GM19240 (cell line): ENCODE measurements around the gene FNBP1.
"Not testable (repeated sequence)": the region's sequence is repeated elsewhere in the genome, so short reads cannot be mapped to it uniquely, and the experiment has no call there.

Experiments used
- DNase-seq: peaks from one replicate; pipeline ENCODE4 v3.0.0; 2011; ENCODE audit warnings: low spot score; ENCODE audit not compliant: insufficient read length

FNBP1 gene

DNA sequence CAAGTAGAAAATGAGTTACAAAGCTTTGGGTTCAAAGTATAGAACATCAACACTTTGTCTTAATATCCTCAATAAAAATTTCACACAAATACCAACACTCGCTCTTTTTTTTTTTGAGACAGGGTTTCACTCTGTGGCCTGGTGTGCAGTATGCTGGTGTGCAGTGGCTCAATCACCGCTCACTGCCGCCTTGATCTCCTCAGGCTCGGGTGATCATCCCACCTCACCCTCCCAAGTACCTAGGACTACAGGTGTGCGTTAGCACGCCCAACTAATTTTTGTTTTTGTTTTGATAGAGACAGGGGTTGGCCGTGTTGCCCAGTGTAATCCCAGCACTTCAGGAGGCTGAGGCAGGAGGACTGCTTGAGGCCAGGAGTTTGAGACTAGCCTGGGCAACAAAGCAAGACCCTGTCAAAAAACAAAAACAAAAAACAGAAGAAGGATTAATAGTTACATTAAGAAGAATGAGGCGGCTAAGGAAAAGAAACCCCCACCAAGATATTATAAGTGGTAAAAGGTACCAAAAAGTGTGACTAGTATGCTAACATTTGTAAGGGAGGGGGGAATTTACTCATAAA is 20.3 kb downstream of the FNBP1 start:
- no peak for DNase-seq

DNA sequence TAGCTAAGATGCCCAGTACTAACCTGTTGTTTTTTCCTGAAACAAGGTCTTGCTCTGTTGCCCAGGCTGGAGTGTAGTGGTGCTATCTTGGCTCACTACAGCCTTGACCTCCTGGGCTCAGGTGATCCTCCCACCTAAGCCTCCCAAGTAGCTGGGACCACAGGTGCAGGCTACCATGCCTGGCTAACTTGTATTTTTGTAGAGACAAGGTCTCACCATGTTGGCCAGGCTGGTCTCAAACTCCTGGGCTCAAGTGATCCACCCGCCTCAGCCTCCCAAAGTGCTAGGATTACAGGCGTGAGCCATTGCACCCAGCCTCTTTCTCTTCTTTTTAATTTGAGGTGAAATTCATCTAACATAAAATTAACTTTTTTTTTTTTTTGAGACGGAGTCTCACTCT is 21.1 kb downstream of the FNBP1 start:
- DNase-seq, result not testable (repeated sequence)

DNA sequence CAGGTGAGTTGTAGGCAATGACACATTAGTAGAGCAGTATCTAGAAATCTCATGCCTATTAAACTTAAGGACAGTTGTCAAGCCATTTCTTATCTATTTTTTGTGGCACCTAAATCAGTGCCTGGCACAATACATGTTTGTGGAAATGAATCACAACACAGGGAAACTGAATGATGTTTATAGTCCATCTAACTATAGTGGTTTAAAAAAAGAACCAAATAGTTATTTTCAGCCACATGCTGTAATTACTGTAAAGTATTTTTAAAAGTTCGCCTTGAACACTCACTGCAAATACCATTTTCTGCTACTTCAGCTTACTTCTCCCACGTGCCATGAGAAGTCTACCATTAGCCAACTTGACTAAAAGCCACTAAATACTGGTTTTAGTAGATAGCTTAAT is 21.9 kb downstream of the FNBP1 start:
- no peak for DNase-seq

DNA sequence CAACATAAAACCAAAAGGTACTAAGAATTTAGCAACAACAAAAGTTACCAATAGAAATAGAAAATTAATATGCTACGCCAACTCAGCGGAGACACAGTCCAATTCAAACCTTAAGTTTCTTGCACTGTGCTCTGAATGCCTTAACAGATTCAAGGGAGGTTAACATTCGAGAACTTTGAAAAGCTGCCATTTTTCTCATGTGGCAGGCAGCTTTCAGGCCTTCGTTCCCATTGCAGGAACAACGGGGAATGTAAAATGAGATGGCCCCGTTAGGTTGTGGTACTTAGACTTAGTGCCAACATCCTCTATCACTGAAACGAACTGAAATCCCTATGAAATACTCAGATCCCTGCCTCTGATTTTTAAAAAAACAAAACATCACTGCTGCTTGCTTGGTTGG is 22.4 kb downstream of the FNBP1 start:
- no peak for DNase-seq

DNA sequence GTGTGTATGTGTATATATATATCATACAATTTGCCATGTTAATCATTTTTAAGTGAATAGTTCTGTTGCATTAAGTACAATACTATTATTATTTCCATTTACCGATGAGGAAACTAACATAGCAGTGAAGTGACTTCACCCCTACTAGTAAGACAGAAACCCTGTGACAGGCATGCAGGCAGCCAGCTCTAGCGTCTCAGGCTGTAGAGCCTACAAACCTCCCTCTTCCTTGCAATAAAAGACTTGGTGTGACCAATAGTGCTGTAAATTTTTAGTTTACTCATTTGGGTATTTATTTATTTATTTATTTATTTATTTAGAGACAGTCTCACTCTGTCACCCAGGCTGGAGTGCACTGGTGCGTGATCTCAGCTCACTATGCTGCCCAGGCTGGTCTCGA is 24.7 kb downstream of the FNBP1 start:
- DNase-seq, result no peak

DNA sequence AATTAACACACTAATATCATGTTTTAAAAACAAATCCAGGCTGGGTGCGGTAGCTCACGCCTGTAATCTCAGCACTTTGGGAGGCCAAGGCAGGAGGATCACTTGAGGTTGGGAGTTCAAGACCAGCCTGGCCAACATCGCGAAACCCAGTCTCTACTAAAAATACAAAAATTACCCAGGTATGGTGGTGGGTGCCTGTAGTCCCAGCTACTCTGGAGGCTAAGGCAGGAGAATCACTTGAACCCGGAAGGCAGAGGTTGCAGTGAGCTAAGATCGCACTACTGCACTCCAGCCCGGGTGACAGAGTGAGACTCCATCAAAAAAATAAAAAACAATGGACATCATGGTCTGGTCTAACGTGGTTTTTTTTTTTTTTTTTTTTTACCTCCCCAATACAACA is 25.5 kb downstream of the FNBP1 start:
- not testable (repeated sequence) for DNase-seq

DNA sequence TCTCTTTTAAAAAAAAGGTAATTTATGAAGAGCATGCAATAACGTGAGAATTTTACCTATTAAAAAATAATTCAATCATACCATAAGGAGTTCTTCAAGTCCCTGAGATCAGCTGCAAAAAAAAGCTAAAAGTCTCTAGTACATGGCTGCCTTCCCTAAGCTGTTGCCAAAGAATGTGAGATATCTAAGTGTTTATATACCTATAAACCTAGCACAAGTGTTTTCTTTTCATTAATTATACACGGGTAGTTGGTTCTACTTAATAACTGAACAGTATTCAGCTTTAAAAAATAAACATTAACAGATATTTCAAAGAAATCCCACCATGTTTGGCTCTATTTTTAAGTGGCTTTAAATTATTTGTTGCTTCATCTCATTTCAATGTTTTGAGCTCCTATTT is 25.9 kb downstream of the FNBP1 start:
- DNase-seq, result no peak

DNA sequence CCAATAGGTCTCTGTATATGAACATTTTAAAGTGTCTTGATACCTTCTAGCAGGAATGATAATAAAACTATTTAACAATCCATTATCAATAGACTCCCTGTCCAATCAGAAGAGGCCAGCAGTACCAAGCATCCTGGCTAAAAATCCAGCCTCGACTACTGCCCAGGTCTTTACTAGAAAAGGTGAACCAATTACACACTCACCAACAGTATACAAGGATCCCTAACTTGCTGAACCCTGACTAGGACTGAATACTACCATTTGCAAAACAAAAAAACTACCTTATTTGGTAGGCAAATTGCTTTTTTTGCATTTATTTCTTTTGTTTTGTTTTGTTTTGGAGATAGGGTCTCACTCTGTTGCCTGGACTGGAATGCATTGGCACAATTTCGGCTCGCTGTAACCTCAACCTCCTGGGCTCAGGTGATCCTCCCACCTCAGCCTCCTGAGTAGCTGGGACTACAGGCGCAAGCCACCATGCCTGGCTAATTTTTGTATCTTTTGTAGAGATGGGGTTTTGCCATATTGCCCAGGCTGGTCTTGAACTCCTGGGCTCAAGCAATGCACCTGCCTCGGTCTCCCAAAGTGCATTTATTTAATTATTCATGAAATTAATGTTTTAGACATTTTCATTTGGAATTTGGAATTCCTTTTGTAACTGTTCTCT is 27.5 kb downstream of the FNBP1 start:
- no peak for DNase-seq

DNA sequence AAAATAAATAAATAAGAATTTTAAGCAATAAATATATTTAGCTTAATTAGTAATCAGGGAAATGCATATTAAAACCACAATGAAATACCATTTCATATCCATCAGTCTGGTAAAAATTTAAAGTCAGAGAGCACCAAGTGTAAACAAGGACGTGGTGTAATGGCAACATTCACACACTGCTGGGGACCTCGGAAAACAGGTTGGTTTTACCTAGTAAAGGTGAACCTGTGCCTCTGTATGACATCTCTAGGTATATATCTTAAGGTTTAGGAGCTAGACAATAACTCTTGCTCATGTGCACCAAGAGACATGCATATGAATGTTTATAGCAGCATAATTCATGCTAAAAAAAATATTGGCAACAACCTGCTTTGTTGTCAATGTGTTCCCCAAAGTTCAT is 29.7 kb downstream of the FNBP1 start:
- no peak for DNase-seq

DNA sequence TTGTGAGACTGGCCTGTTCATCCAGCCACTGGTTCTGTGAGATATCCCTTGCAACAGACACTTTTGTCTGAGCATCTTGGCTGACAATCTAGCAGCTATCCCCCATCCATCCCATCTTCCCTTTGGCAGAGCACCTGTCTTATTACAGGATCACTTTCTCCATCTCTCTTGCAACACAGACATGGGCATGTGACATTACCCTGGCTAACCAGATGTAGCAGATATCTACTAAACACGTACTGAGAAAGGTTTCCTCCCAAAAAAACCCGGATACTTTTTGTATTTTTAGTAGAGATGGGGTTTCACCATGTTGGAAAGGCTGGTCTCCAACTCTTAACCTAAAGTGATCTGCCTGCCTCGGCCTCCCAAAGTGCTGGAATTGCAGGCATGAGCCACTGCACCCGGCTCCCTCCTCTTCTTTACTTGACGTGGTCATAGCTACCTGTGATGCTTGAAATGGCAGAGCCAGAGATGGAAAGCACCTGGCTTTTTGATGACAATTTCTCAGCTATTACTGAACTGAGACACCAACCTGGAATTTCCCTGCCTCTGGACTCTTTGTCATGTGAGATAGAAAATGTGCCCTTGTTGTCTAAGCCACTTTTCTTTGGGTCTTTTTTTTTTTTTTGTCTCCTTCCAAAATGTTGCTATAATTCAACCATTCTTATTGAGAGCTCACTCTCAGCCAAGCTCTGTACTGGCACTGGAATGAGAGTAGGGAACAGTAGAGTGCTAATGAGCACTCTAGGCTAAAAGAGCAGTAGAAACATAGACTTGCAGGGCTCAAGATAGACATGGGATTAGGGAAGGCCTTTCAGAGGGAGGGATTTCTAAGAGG is 32.6 kb downstream of the FNBP1 start:
- no peak for DNase-seq

DNA sequence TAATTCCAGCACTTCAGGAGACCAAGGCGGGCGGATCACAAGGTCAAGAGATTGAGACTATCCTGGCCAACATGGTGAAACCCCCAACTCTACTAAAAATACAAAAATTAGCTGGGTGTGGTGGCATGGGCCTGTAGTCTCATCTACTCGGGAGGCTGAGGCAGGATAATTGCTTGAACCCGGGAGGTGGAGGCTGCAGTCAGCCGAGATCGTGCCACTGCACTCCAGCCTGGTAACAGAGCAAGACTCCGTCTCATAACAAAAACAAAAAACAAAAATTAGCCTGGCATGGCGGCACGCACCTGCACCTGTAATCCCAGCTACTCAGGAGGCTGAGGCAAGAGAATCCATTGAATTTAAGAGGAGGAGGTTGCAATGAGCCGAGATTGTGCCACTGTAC is 33.4 kb downstream of the FNBP1 start:
- not testable (repeated sequence) for DNase-seq

DNA sequence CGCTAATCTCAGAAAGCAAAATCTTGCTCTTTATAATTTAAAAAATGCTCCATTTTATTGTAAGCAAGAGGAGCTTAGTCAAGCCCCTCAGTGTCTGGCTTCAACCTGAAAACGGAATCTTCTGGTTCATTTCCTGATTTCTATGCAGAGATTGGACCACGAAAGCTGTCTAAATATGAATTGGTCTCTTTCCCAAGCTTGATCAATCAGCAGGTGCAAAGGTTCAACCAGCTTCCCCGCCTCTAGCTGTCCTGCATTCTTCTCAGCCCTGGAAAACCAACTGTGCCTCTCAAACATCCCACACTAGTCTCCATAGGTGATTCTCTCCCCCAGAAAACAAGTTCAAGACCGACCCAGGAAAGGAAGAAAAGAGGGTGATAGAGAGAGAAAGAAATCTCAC is 34.5 kb downstream of the FNBP1 start:
- no peak for DNase-seq

DNA sequence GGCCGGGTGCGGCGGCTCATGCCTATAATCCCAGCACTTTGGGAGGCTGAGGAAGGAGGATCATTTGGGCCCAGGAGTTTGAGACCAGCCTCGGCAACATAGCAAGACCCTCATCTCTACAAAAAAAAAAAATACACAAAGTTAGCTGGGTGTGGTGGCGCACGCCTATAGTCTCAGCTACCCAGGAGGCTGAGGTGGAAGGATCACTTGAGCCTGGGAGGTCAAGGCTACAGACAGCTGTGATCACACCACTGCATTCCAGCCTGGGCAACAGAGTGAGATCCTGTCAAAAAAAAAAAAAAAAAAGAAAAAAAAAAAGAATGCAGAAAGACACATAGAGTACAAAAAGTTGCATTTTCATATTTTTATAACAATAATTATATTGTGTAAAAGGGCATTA is 36.0 kb downstream of the FNBP1 start:
- not testable (repeated sequence) for DNase-seq

DNA sequence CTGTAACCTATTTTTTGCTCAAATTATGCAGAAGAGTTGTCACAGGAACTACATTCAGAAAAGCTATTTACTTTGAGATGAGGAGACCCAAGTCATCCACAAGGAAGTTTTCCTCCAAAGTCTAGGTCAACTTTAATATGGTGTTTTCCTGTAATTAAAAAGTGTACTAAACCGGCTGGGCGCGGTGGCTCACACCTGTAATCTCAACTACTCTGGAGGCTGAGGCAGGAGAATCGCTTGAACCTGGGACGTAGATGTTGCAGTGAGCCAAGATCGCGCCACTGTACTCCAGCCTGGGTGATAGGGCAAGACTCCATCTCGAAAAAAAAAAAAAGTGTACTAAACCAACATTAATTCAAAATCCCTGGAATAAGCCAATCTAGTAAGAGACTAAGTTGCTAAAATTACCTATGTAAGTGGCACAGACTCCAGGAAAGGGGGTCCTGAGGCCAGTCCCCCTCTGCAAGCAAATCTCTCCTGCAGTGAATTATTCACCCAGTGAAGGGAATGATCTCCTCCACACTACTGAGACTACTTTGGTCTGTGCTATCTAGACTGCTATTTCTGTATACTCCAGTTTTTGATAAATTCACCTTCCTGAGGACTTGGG is 38.9 kb downstream of the FNBP1 start:
- no peak for DNase-seq

DNA sequence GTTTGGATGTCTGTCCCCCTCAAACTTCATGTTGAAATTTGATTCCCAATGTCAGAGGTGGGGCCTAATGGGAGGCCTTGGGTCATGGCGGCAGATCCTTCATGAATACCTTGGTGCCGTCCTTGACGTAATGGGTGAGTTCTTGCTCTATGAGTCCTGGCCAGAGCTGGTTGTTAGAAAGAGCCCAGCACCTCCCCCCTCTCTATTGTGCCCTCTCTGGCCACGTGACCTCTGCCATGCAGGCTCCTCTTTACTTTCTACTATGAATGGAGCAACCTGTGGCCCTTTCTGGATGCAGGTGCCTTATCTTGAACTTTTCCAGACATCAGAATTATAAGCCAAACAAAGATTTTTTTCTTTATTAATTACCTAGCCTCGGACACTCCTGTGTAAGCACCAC is 40.7 kb downstream of the FNBP1 start:
- no peak for DNase-seq

DNA sequence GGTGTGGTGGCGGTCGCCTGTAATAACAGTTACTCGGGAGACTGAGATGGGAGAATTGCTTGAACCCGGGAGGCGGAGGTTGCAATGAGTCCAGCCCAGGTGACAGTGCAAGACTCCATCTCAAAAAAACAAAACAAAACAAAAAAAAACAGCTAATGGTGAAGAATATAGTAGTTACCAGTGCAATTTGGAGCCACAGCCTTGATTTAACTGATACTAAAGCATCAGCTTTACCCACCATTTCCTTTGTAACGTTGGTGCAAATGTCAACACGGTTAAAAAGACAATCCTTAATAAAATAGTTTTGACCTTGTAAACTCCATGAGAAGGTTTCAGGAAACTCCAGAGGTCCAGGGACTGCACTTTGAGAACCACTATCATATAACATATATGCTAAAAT is 41.8 kb downstream of the FNBP1 start:
- DNase-seq, result no peak

DNA sequence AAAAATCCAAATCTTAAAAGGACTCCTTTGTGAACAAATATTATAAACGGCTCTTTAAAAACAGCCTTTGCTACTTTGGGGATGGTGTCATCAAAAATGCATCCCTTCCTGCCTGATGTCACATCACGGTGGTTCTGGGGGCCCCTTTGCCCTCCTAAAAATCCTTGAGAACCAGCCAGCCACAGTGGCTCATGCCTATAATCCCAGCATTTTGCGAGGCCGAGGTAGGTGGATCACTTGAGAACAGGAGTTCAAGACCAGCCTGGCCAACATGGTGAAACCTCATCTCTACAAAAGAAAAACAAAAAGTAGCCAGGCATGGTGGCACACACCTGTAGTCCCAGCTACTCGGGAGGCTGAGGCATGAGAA is 43.9 kb downstream of the FNBP1 start:
- DNase-seq, result no peak

DNA sequence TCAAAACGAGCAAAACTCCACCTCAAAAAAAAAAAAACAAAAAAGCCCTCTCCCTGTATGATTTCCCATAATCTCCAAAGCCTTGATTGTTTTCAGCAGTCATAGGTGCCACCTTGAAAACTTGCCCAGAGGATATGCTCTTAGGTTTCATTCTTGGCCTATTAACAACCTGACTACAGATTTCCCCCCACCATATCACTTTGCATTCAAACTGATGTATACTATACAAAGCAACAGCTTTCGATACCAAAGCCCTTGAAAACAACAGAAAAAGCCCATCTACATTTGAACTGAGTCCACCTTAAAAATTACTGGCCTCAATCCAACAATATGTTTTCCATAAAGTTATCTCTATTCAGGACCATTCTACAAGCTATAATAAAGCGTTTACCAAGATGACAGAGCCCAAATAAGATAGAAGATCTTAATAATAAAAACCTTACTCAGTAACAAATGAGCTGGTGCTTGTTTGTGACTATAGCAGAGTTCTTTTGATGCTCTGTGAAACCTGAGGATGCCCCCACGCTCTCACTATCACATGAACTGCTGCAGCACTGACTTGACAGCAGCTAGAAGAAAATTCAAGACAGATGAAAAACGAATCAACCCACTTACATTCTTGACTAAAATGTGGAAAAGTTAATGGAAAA is 44.4 kb downstream of the FNBP1 start:
- no peak for DNase-seq

DNA sequence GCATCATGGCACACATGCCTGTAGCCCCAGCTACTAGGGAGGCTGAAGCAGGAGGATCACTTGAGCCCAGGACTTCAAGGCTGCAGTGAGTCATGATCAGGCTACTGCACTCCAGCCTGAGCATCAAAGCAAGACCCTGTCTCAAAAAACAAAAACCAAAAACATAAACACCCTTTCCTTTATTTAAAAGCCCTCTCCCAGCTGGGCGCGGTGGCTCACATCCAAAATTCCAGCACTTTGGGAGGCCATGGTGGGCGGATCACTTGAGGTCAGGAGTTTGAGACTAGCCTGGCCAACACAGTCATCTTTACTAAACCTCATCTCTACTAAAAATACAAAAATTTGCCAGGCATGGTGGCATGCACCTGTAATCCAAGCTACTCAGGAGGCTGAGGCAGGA is 45.3 kb downstream of the FNBP1 start:
- not testable (repeated sequence) for DNase-seq

DNA sequence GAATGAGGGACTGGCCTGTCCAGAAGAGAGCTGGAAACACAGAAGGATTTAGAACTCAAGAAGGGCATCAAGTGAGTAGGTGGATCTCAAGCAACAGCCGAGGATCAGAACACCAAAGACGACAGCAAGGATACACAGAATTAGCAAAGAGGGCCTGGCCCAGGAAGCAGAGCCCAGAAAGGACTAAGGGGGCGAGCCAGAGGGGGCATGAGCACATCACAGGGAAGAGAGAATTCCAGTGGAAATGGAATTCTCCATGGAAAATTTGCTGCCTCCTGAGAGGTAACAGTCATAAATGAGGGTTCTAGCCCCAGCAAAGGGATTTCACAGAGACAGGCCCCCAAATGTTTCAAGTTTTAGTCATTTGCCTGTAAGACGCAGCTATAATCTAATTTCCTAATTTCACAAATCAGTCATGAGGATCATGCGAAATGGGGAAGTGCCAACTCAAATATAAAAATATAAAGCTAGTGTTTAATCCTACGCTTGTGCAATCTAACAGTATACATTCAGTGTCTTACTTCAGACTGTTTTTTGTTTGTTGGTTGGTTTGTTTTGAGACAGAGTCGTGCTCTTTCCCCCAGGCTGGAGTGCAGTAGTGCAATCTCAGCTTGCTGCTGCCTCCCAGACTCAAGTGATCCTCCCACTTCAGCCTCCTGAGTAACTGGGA is 46.7 kb downstream of the FNBP1 start:
- no peak for DNase-seq
